Measurements from ENCODE around the gene LYRM7. TPM values are rescaled to one million over a fixed set of nuclear protein-coding genes. Genes with fewer than 3 reads are reported as not detected.
"Not testable (repeated sequence)": the region's sequence is repeated elsewhere in the genome, so short reads cannot be mapped to it uniquely, and the experiment has no call there.

LYRM7 gene
- total RNA-seq, 2 donors from 2014 or later, result 8.8 to 9.0 TPM

DNA sequence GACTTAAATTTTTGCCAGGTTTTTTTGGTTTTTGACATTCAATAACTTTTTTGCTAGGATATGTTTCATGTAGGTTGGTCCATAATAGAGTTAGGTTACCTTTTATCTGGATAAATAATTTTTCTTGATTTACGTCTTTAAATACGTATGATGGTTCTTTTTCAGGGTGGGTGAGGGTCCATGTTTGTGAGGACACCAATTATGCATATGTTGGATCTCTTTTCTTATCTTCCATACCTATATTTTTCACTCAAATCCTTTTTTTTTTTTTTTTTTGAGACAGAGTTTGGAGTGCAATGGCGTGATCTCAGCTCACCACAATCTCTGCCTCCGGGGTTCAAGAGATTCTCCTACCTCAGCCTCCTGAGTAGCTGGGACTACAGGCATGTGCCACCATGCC is 75.8 kb downstream of the LYRM7 start:
- Mint-ChIP-seq H3K27ac (no peak overlapping the region), H3K4me1 (no peaks in the 10 kb centered on the region), H3K36me3 (ENCODE audit: low read depth) (no peaks in the 10 kb centered on the region), H3K27me3 (ENCODE audit: insufficient read depth) (no peaks in the 10 kb centered on the region), H3K9me3 (peaks cover 7% of the 10 kb centered on the region), H3K4me3 (no peak overlapping the region)
- no peak for DNase-seq
- Histone ChIP-seq H3K4me1 (ENCODE audit: control insufficient read depth, insufficient read depth, low read length) (no peaks in the 10 kb centered on the region), H3K9me3 (ENCODE audit: control insufficient read depth, low read length) (no peaks in the 10 kb centered on the region), H3K36me3 (ENCODE audit: control insufficient read depth, insufficient read depth, low read length) (no peaks in the 10 kb centered on the region), H3K4me3 (ENCODE audit: low read length) (no peak overlapping the region), H3K27ac (ENCODE audit: low read depth, low read length) (no peak overlapping the region), H3K27me3 (ENCODE audit: control insufficient read depth, insufficient read depth, low read length, poor library complexity, severe bottlenecking) (no peaks in the 10 kb centered on the region), H3K9ac (ENCODE audit: extremely low read depth, low read length, poor library complexity, severe bottlenecking) (no peak overlapping the region)
- TF ChIP-seq, protein P1, sequence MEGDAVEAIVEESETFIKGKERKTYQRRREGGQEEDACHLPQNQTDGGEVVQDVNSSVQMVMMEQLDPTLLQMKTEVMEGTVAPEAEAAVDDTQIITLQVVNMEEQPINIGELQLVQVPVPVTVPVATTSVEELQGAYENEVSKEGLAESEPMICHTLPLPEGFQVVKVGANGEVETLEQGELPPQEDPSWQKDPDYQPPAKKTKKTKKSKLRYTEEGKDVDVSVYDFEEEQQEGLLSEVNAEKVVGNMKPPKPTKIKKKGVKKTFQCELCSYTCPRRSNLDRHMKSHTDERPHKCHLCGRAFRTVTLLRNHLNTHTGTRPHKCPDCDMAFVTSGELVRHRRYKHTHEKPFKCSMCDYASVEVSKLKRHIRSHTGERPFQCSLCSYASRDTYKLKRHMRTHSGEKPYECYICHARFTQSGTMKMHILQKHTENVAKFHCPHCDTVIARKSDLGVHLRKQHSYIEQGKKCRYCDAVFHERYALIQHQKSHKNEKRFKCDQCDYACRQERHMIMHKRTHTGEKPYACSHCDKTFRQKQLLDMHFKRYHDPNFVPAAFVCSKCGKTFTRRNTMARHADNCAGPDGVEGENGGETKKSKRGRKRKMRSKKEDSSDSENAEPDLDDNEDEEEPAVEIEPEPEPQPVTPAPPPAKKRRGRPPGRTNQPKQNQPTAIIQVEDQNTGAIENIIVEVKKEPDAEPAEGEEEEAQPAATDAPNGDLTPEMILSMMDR (conservative IDR thresholded peaks at IDR 0.05), result no peak
- 91% methylated on average over 4 of the region's 4 CpGs; no CpG with 5 or more reads in 1 of the 2 experiments for WGBS, 2 experiments (ENCODE audit: insufficient coverage in 1 of 2, insufficient read length in 1 of 2)

GRCh38 chr5:131250751-131251475 is 80.2 kb downstream of the LYRM7 start:
- Histone ChIP-seq H3K4me1 (ENCODE audit: control insufficient read depth, insufficient read depth, low read length) (no peaks in the 10 kb centered on the region), H3K27me3 (ENCODE audit: control insufficient read depth, insufficient read depth, low read length, poor library complexity, severe bottlenecking) (no peaks in the 10 kb centered on the region), H3K9me3 (ENCODE audit: control insufficient read depth, low read length) (no peaks in the 10 kb centered on the region), H3K9ac (ENCODE audit: extremely low read depth, low read length, poor library complexity, severe bottlenecking) (no peak overlapping the region), H3K36me3 (ENCODE audit: control insufficient read depth, insufficient read depth, low read length) (no peaks in the 10 kb centered on the region), H3K27ac (ENCODE audit: low read depth, low read length) (no peak overlapping the region), H3K4me3 (ENCODE audit: low read length) (no peak overlapping the region)
- TF ChIP-seq, protein P1 (conservative IDR thresholded peaks at IDR 0.05), result no peak
- Mint-ChIP-seq H3K4me3 (no peak overlapping the region), H3K36me3 (ENCODE audit: low read depth) (no peaks in the 10 kb centered on the region), H3K27ac (no peak overlapping the region), H3K4me1 (no peaks in the 10 kb centered on the region), H3K27me3 (ENCODE audit: insufficient read depth) (no peaks in the 10 kb centered on the region), H3K9me3 (peaks cover 6% of the 10 kb centered on the region)
- no peak for DNase-seq
- 100% methylated on average over 1 of the region's 3 CpGs; no CpG with 5 or more reads in 1 of the 2 experiments for WGBS, 2 experiments (ENCODE audit: insufficient coverage in 1 of 2, insufficient read length in 1 of 2)

GRCh38 chr5:131252824-131253171 is 82.1 kb downstream of the LYRM7 start:
- Histone ChIP-seq H3K4me3 (ENCODE audit: low read length) (no peak overlapping the region), H3K4me1 (ENCODE audit: control insufficient read depth, insufficient read depth, low read length) (no peaks in the 10 kb centered on the region), H3K9ac (ENCODE audit: extremely low read depth, low read length, poor library complexity, severe bottlenecking) (no peak overlapping the region), H3K27me3 (ENCODE audit: control insufficient read depth, insufficient read depth, low read length, poor library complexity, severe bottlenecking) (no peaks in the 10 kb centered on the region), H3K27ac (ENCODE audit: low read depth, low read length) (no peak overlapping the region), H3K9me3 (ENCODE audit: control insufficient read depth, low read length) (no peaks in the 10 kb centered on the region), H3K36me3 (ENCODE audit: control insufficient read depth, insufficient read depth, low read length) (no peaks in the 10 kb centered on the region)
- no peaks in the 10 kb centered on the region for H3K36me3 Mint-ChIP-seq (ENCODE audit: low read depth)
- WGBS, 2 experiments (ENCODE audit: insufficient coverage in 1 of 2, insufficient read length in 1 of 2), result 87 to 88% methylated on average over 6 of the region's 6 CpGs
- H3K9me3 Mint-ChIP-seq, result no peaks in the 10 kb centered on the region
- TF ChIP-seq, protein P1 (conservative IDR thresholded peaks at IDR 0.05), result no peak
- no peaks in the 10 kb centered on the region for H3K4me1 Mint-ChIP-seq
- no peak overlapping the region for H3K4me3 Mint-ChIP-seq
- no peak for DNase-seq
- H3K27me3 Mint-ChIP-seq (ENCODE audit: insufficient read depth), result no peaks in the 10 kb centered on the region
- H3K27ac Mint-ChIP-seq, result no peak overlapping the region

DNA sequence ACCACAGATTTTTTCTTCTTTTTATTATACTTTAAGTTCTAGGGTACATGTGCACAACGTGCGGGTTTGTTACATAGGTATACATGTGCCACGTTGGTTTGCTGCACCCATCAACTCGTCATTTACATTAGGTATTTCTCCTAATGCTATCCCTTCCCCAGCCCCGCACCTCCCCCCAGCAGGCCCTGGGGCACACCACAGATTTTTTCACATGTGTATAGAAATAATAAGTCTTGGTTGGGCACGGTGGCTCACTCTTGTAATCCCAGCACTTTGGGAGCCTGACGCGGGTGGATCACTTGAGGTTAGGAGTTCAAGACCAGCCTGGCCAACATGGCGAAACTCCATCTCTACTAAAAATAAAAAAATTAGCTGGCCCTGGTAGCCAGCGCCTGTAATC is 83.3 kb downstream of the LYRM7 start:
- not testable (repeated sequence) for DNase-seq; H3K4me3 Mint-ChIP-seq; H3K27me3 Mint-ChIP-seq (ENCODE audit: insufficient read depth); H3K4me3 ChIP-seq (ENCODE audit: low read length); H3K27ac ChIP-seq (ENCODE audit: low read depth, low read length); H3K9me3 Mint-ChIP-seq; H3K27me3 ChIP-seq (ENCODE audit: control insufficient read depth, insufficient read depth, low read length, poor library complexity, severe bottlenecking); H3K9me3 ChIP-seq (ENCODE audit: control insufficient read depth, low read length); H3K36me3 Mint-ChIP-seq (ENCODE audit: low read depth); H3K4me1 Mint-ChIP-seq; H3K36me3 ChIP-seq (ENCODE audit: control insufficient read depth, insufficient read depth, low read length); H3K27ac Mint-ChIP-seq; H3K9ac ChIP-seq (ENCODE audit: extremely low read depth, low read length, poor library complexity, severe bottlenecking); H3K4me1 ChIP-seq (ENCODE audit: control insufficient read depth, insufficient read depth, low read length)
- 94 to 96% methylated on average over 5 to 7 of the region's 10 CpGs for WGBS, 2 experiments (ENCODE audit: insufficient coverage in 1 of 2, insufficient read length in 1 of 2)
